ENCODE data around the gene WNT9A.

WNT9A gene

DNA sequence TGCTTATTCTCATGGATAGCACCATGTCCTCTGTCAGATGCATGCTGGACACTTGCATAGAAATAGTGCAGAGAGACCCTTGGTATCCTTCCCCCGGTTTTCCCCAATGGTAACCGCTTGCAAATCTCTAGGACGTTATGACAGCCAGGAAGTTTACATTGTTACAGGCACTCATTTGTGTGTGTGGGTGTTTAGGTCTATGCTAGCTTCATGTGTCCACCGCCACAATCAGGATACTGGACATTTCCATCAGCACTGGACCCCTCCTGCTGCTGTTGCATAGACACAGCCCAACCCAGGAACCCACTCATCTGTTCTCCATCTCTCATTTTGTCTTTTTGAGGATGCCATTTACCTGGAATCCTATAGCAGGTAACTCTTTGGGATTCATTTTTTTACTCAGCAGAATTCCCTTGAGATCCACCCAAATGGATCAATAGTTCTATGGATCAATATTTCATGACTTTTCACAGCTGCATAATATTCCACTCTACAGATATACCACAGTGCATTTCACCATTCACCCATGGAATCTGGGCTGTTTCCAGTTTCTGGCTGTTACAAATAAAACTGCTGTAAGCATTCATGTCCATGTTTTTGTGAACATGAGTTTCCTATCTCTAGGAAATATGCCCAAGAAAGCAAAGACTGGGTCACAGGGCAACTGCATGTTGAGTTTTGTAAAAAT, 6.6 kb upstream of the WNT9A start:
- DNase-seq: no peak

DNA sequence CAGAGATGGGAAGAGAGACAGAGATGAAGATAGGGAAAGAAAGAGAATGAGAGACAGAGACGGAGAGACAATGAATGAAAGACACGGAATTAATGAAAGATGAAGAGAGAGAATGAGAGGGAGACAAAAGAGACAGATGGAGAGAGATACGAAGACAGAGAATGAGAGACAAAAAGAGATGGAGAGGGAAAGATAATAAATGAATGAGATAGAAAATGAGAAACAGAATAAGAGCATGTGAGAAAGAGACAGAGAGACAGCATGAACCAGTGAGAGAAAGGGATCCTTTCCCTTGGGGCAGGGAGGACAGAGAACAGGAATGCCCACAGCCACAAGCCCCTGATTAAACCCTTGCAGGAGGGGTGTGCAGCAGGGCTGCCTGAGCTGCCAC, 5.3 kb upstream of the WNT9A start:
- no peak for DNase-seq

DNA sequence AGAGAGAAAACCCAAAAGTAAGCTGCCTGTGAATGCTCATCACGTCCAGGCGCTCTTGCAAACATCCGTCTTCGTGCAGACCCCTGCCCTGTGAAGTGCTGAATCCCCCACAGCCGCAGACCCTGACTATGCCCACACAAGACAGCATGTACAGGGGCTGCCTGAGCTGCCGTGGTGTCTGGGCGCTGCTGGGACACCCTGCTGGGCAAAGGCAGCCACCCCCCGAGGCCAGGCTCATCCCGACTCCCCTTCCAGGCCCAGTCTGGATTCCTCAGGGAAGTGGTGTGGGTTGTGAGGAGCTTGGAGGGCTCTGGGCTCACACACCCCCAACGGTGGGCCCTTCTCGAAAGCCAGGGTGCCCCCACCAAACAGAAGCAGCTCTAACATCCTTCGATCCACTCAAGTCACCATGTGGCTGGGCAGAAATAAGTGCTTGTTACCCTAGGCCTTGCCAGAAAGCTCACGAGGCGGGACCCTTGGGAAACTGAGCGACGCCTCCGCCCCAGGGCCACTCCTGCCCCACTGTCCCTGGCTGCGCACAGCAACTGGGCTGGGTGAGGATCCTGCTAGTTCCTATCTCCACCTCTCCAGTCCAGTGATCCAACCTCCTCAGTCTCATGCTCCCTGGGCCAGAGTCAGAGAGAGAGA, 4.8 kb upstream of the WNT9A start:
- DNase-seq: no peak

DNA sequence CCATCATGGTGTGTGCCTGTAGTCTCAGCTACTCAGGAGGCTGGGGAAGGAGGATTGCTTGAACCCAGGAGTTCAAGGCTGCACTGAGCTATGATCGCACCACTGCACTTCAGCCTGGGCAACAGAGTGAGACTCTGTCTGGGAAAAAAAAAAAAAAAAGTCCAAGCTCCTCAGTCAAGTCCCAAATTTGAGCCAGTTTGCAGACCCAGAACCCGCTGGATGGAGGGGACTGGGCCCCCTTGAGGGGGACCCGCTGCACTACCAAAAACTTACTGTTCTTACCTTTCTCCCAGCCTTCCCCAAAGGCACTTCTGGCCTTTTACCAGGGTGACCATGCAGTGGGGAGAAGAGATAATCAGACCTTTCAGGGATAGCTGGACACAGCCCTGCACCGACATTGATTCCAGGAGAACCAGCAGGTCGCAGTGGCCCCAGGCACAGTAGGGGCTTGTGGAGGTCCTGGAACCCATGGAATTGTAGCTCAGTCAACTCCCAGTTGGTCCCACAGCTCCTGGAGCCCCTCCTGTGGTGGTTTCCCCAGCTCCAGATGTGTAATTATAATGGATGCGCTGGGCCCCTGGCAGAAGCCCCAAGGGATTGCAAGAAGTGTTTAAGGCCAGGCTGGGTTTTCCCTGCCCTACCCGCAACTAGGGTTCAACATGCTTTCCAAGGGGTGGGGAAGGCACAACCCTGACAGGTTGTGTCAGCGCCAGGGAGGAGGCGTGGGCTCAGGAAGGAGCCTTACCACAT, 4.1 kb upstream of the WNT9A start:
- DNase-seq: no peak

DNA sequence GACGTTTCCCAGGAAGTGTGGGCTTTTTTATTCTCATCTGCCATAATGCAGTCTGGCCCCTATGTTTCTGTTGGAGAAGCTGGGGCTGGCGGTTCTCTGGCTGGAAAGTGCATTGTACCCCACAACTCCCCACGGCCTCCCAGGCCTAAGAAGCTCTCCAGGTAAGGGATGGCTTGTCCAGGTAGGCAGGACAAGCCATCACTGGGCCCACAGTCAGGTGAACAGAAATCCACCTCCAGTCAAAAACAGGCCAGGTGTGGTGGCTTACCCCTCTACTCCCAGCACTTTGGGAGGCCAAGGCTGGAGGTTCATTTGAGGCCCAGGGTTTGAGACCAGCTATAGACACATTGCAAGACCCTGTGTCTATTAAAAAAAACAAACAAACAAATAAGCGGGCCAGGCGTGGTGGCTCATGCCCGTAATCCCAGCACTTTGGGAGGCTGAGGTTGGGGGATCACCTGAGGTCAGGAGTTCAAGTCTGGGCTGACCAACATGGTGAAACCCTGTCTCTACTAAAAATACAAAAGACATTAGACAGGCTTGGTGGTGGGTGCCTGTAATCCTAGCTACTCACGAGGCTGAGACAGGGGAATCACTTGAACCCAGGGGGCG, 3.1 kb upstream of the WNT9A start:
- DNase-seq: no peak

DNA sequence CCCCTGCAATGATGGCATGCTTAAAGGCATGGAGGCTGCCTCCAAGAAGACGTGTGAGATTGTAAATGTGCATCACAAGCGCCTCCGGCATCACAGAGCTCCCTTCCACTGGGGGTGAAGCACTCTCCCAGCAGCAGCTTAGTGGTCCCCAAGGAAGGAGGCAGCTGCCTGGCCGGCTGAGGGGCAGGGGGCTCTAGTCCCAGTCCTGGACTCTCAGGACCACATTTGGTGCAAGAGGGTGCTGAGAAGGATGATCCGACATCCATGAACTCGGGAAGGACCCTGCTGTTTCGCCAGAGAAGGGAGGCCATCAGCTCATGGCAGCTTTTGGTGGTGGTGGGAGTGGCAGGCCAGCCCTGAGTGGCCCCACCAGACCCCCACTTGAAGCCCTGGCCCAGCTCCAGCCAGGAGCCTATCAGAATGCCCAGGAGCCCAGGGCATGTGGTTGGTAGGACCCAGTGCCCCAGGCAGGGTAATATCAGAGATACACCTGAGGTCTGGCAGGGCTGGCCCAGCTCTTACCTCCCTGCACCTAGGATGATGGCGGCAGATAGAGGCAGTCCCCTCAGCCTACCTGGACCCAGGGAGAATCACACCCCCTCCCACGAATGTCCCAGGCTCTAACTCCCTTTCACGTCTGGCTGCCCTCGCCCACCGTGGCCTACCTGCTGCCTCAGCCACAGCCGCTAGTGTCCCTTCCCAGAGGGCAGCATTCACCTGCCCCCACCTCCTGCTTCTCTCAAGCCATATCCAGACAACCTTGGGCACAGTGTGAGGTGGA, 2.4 kb upstream of the WNT9A start:
- DNase-seq: no peak

DNA sequence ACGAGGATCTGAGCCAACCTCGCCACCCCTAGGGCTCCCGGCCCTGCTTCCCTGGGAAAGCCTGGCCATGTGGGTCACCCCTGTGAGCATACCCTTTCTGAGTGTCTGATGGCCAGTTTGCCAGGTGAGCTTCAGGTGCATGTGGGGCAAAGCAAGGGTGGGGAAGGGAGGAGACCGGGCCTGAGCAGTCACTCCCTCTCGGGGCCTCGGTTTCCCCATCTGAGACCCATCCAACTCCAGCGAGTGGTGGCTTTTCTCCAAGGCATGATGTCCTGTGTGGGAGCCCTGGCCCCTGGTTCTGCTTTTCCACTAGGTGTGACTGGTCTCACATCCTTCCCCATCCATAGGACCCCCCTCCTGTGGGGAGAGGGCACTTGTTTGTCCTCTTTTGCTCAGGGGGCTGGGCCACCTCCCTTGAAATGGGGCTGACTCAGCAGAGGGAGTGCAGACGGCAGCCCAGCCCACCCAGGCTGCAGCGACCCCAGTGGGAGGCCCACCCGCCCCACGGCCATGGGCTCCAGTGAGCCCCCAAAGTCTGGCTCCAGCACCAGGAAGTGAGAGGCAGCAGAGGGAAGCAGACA, 1.7 kb upstream of the WNT9A start:
- no peak for DNase-seq

DNA sequence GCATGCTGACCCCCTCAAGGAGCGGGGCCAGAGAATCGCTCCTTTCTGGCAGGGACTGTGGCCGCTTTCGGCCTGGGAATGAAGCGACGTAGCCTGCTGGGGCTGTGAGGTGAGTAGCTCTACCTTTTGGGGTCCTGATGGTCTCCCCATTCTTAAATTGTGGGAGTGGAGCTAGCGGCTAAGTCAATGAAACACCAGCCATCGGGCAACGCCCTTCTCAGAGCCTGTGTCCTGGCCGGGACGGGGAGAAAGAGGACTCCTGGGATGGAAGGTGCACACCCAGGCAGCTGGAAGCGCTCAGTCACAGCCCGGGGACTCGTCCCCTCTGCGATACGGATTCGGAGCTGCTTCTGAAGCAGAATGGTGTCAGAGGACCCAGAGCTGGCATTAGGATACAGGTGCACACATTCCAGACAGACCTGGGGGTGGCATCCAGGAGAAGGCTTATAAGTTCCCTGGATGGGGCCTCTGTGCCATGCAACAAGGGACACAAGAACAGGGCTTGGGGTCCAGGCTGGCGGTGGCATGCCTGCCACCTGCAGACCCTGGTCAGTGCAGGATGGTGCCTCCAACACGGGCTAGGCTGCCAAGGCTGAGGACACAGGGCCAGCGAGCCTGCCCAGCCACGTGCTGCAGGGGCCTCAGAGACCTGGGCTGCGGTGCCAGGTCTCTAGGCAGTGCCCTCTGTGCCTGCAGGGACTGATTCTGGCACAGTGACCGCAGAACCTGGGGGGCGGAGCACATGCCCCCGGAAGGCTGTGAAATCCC, 945 bp upstream of the WNT9A start:
- no peak for DNase-seq

DNA sequence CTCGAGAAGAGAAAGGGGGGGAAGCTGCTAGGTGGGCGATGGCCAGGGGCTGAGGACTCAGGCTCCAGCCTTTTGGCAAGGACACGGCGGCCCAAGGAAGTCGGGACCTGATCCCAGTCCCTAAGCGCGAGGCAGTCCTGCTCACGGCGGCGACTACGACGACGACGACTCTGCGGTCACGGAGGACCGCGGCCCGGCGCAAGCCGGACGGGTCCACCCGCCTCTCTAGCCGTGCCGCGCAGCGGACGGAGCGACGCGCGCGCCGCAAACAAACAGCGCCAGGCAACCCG, 401 bp downstream of the WNT9A start:
- DNase-seq: no peak

DNA sequence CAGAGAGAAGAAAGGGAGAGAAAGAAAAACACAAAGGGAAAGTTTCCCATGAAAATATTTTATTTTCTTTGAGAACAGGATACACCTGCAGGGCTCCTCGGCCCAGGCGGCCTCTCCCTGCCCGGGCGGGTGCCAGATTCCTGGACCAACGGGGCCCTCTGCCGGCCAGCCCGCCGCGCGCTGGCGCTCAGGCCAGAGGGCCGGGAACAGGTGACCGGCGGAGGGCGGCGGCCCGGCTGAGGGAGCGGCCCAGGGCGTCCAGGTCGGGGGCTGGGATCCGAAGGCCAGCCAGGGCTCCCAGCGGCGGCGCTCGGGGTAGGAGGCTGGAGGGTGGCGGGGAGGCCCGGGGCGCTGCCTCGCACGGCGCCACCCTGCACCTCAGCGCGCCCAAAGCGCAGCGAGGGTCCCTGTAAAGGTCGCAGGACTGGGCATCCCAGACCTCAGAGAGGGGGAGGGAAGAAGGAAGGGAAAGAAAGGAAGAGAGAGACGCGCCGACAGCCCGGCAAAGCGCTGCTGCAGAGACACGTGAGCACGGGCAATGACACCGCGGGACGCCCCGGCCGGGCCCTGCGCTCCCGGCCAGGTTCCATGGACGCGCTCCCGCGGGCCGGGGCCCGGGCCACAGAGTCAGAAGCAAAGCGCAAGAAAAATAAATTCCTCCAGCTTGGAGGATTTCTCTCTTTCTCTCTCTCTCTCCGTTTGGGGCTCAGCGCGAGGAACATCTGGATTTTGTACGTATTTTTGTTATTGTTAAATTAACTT, 927 bp downstream of the WNT9A start:
- peak; percentile 92 for DNase-seq

DNA sequence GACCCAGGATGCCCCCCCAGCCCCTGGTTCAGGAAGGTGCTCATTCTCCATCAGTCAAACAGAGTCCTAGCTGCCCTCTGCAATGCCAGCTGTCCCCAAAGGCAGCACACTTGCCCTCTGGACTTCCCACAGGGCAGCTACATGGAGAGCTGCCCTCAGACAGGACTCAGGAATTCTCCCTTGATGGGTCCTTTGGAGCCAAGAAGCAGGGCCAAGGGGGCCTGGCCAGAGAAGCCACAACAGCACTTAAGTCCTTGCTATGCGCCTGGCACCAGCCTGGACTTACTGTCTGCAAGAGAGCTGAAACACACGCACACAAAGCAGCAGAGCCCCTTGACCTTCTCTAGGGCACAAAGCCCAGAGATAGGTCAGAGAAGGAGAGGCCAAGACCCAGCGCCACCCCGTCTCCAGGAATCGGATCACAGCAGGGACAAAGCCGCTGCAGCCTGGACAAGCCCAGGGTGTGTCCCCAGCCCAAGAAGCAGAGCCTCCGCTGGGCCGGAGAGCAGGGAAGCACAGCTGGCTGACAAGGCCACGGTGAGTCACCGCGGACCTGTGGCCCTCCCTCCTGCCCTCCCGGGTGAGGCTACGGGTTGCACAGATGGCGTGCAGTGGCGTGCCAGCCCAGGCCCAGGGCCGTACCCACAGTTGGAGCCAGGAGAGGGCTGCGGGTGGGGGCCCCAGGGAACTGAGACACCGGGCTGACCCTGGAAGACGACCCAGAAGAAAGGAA, 1.7 kb downstream of the WNT9A start:
- peak; percentile 96 for DNase-seq

DNA sequence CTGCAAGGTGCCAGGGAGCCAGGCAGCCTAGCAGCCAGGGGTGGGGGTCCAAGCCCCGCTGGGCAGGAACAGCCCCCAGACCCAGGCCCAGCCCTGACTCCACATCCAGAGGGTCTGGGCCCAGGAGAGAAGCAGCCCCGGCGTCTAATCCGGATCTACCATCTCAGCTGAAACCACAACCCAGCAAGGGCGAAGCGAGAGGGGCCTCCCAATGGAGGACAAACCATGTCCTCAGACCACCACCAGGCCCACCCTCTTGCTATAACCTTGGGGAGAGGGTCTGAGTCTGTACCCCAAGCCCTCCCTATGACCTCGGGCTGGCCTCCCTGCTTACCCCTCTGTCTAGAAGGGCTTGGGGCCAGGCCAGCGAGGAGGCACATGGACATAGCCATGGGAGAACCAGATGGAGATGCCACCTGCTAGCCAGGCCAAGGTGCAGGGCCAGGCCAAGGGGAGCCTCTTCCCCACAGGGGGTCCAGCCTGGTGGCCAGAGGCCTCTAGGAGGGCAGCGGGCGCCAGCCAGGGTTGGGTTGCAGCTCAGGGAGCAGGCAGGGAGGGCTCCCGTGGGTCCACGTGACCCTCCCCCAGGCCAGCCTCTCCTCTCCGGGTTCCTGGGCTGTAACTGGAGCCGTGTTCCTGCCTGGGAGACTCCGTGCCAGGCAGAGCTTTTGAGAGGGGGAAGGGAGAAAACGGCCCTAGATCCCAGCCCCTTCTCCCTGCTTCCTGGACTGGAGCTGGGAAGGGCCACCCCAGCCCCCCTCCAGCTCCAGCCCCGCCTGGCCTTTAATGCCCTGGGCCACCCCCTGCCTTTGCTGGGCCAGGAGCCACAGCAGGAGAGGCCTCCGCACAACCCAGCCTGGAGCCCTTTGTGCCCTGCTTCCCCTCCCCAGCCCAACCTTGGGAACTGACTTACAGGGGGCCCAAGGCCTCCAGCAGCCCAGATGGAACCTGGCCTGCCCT, 2.5 kb downstream of the WNT9A start:
- DNase-seq: no peak

DNA sequence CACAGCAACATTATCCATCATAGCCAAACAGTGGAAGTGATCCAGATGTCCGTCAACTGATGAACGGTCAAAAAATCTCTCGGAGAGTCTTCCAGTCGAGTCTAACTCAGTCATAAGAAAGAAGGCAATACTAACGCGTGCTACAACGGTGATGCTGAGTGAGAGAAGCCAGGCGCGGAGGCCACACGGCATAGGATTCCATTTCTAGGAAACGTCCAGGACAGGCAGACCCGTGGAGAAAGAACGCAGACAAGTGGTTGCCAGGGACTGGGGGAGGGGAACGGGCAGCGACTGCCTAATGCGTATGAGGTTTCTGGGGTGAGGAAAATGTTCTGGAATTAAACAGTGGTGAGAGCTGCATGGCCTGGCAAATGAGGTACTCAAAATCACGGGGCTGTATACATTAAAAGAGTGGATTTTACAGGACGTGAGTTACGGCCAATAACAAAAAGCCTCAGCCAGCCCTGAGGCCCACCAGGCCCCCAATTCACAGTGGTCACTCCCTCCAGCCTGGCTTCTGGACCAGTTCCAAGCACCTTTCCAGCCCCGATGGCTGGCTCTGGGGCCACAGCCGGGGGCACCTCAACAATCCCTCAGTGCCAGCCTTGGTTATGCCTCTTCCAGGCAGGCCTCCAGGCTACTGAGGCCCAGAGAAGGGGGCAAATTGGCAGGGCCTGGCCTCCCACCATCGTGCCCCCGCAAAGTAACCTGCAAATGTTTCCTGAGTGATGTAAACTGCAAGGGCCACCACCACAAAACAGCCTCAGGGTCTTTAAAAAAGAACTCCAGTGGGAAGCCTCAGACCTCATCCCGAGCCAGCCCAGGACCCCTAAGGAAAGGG, 3.4 kb downstream of the WNT9A start:
- no peak for DNase-seq

DNA sequence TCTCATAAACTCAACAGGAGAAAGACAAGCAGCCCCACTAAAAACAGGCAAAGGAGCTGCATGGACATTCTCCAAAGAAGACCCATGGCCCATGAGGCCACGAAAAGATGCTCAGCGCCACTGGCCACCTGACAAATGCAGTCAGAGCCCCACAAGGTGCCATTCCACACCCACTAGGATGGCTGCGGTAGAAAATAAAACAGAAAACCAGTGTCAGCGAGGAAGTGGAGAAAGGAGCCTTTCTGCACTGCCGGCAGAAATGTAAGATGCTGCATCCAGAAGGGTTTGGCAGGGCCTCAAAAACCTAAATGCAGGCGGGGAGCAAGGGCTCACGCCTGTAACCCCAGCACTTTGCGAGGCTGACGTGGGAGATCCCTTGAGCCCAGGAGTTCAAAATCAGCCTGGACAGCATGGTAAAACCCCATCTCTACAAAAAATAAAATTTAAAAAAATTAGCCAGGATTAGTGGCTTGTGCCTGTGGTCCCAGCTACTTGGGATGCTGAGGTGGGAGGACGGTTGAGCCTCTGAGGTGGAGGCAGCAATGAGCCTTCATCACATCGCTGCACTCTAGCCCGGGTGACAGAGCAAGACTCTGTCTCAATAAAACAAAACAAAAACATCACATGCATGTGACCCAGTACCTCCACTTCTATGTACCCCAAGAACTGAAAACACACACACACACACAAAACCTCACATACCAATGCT, 4.2 kb downstream of the WNT9A start:
- peak; percentile 82 for DNase-seq

DNA sequence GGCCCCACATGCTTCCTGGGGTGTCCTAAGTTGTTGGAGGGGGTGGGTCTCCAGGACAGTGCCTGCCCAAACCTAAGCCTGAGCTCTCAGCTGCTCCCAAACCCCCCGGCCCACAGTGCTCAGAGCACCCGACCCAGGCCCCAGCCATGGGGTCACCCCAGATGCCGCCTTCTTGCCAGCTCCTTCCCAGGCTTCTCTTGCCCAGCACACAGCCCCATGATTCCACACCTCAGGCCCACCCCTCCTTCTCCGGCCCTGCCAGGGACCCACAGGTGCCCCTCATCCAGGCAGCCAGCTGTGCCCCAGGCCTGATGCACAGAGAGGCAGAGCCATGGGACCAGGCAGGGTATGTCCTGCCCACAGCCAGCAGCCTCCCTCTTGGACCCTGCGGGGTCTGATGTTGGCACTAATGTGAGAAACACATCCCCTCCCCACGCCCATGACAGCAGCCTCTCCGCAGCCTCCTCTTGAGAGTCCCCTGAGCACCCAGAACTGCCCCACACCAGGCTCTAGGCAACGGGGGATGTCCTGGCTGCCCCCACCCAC, 4.9 kb downstream of the WNT9A start:
- DNase-seq: no peak

DNA sequence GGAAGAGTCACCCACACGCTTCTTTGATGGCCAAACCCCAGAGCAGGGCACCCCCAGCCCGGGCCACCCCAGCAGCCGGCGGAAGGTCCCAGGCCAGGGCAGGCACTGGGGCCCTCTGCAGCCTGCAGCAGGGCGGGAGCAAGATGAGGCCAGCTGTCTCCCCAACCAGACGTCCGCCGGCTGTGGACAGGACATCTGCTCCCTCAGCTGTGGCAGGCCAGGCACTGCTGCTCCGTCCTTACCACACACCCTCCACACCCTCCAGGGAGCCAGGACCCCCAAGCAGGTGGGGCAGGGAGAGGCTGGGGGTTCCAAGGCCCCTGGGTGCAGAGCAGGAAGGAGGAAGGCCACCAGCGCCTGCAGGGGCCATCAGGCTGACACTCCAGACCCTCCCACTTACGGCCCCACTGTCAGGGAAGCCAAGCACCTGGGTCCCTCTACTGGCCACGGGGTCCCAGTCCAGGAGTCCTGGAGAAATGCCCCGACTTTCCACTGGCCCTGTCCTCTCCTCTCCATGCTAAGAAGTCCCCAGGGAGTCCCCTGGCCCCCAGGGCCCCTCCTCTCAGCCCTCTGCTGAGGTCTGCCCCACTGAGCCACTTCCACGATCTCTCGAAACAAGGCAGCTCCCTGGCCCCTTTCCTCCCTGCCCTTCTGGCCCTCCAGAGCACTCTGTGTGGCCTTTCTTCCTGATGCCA, 5.6 kb downstream of the WNT9A start:
- DNase-seq: no peak
